Skeletal muscle tissue (tissue), 4 donors: ENCODE measurements around the gene SRBD1. TPM values are rescaled to one million over a fixed set of nuclear protein-coding genes. Genes with fewer than 3 reads are reported as not detected.

Experiments used
- H3K27ac ChIP-seq: one replicate; pipeline ENCODE4 v1.7.0; 2013; ENCODE audit warnings: mild to moderate bottlenecking, low read depth, low read length, inconsistent platforms
- H3K27me3 ChIP-seq, 3 donors: one replicate each; pipeline ENCODE4 v1.7.0; 2013; ENCODE audit warnings: low read length in 3 of 3; ENCODE audit not compliant: control insufficient read depth in 3 of 3, insufficient read depth in 3 of 3
- H3K36me3 ChIP-seq, 3 donors: one replicate each; pipeline ENCODE4 v1.7.0; 2013; ENCODE audit warnings: low read length in 3 of 3; ENCODE audit not compliant: control insufficient read depth in 3 of 3, insufficient read depth in 3 of 3
- H3K4me1 ChIP-seq, 3 donors: one replicate each; pipeline ENCODE4 v1.7.0; 2013; ENCODE audit warnings: low read length in 3 of 3, mild to moderate bottlenecking in 3 of 3; ENCODE audit not compliant: control insufficient read depth in 3 of 3, insufficient read depth in 3 of 3
- H3K4me3 ChIP-seq, 3 donors: one replicate each; pipeline ENCODE4 v1.7.0; 2013; ENCODE audit warnings: low read length in 3 of 3
- H3K9ac ChIP-seq, 3 donors: one replicate each; pipeline ENCODE4 v1.7.0; 2013; ENCODE audit warnings: low read length in 3 of 3, mild to moderate bottlenecking in 3 of 3, moderate library complexity in 2 of 3, low read depth in 1 of 3
- H3K9me3 ChIP-seq, 3 donors: one replicate each; pipeline ENCODE4 v1.7.0; 2013; ENCODE audit warnings: low read length in 3 of 3; ENCODE audit not compliant: control insufficient read depth in 3 of 3
- total RNA-seq: library from RNA; depleted of rRNA; stranded (reverse); fragments of >200 nt; gene quantifications from one replicate; pipeline ENCODE4 v1.2.3, GENCODE V29; 2014
- donor health status: Osteomylitis.

Gene SRBD1
- 57.9 TPM for total RNA-seq

DNA sequence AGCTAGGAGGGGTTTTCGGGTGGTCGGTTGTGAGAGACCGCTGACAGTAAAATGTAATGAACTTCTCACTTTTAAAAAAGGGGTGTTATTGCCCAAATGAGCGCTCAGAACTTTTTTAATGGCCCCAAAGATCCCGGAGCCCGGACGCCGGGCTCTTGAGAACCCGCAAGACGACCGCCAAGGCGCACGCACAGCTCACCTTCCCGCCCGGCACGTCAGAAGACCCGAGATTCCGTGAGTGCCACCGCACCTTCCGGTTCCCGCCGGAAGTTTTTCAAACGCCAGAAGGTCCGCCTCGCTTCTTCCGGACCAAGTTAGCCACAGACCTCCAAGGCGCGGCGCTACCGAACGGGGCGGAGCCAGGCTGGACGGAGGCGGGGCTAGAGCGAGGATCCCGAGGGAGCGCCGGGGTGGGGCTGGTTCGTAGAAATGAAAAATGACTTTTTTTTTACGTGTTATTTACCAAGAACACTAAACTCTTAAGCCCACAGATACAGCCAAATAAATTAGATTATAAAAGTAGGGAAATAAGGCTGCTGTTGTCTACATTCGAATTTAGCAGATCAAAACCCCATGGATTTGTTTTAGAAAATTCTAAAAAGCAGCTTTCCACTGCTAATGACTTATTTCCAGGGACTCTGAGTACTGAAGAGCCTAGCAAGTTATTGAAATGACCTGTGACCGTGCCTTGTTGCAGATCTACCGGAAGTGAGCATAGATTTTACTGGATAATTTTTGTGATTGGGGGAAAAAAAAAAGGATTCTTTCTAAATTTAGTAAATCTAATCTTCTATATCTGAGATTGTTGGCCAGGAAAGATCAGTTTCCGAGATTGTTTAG lies at the start of gene SRBD1:
SRBD1 (minus strand) TSS at position 248 of the 840 bp plus-strand sequence. CDS start 5,826 bp downstream, outside the sequence.
- peaks cover 10 to 12% (median 12%) of the 10 kb centered on the region in 3 donors for H3K4me1 ChIP-seq
- H3K27me3 ChIP-seq: no peaks in the 10 kb centered on the region
- H3K9me3 ChIP-seq: no peaks in the 10 kb centered on the region
- H3K9ac ChIP-seq: peak within 1 kb of the TSS; percentile 71 to 84 (median 77)
- H3K4me3 ChIP-seq: peak within 1 kb of the TSS; percentile 86 to 90 (median 89)
- H3K27ac ChIP-seq: peak within 1 kb of the TSS; percentile 77
- no peaks in the 10 kb centered on the region for H3K36me3 ChIP-seq

DNA sequence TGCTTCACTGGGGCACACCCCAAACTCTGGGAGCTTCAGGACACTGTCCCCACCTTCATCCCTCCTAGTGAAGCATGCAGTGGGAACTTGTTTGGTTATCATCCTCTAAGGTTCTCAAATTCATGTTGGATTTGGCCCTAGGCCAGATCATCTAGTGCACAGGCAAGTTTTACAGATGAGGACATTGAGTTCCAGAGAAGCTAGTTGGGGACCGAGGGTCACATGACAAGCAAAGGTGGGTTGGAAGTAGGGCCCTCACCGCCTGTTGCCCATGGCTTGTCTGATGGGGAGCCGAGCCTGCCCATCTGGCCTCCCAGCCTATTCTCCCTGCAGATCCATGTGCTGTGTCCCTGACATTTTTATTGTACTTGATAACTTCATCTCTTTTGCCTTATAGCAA lies 43.2 kb upstream of the SRBD1 start:
- H3K27me3 ChIP-seq: no peaks in the 10 kb centered on the region
- peaks cover 13 to 27% (median 21%) of the 10 kb centered on the region in 3 donors for H3K4me1 ChIP-seq
- H3K36me3 ChIP-seq: no peaks in the 10 kb centered on the region
- H3K9me3 ChIP-seq: no peaks in the 10 kb centered on the region
- H3K4me3 ChIP-seq: no peak overlapping the region
- H3K27ac ChIP-seq: no peak overlapping the region
- H3K9ac ChIP-seq: no peak overlapping the region

DNA sequence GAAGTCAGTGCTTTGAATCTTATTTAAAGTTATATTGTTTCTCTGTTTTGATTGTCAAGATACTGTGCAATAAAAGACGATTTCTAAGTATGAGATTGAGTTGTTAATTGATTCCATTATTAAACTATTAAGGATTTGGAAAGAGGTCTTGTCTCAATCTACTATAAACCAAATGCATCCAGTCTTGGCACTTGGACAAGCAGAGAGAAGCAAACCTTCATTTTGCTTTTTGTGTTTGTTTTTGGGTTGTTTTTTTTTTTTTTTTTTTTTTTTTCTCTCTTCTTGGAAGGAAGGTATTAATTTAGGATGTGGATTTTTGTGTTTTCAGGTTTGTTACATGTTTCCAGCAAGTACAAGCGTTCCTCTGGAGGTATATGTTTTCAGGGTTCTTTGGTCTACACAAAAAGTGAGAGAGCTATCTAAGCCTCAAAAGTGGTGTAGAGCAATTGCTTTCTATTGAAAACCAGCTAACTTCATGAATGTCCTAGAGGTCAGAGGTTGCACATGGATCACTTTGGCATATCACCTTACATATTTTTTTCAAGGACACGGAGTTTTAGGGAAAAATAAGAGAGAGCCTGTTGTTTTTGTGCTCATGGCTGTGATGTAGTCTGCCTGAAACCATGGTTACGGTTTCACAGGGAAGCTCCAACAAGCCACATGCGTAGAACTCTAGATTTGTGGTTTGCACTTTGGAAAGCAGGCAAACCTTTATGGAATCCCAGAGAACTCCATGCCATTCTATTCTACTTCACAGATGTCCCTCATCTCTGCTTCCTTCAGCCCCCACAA lies 42.3 kb upstream of the SRBD1 start:
- Histone ChIP-seq H3K9me3 (no peaks in the 10 kb centered on the region), H3K27me3 (no peaks in the 10 kb centered on the region), H3K27ac (no peak overlapping the region), H3K9ac (peak overlapping the region in 2 of 3 donors; percentile 96 to 97), H3K4me3 (peak overlapping the region; percentile 82 to 88 (median 88)), H3K4me1 (peaks cover 15 to 35% (median 23%) of the 10 kb centered on the region in 3 donors), H3K36me3 (peaks cover 0 to 3% (median 0%) of the 10 kb centered on the region in 3 donors)

- Histone ChIP-seq H3K9ac (peak overlapping the region; percentile 8 to 97 (median 96)), H3K36me3 (peaks cover 0 to 3% (median 0%) of the 10 kb centered on the region in 3 donors), H3K27ac (peak overlapping the region; percentile 98), H3K4me3 (peak overlapping the region; percentile 82 to 88 (median 88)), H3K4me1 (peaks cover 15 to 36% (median 23%) of the 10 kb centered on the region in 3 donors), H3K27me3 (no peaks in the 10 kb centered on the region), H3K9me3 (no peaks in the 10 kb centered on the region)
Observed at GRCh38 chr2:45652090-45653031, 41.3 kb upstream of the SRBD1 start.

DNA sequence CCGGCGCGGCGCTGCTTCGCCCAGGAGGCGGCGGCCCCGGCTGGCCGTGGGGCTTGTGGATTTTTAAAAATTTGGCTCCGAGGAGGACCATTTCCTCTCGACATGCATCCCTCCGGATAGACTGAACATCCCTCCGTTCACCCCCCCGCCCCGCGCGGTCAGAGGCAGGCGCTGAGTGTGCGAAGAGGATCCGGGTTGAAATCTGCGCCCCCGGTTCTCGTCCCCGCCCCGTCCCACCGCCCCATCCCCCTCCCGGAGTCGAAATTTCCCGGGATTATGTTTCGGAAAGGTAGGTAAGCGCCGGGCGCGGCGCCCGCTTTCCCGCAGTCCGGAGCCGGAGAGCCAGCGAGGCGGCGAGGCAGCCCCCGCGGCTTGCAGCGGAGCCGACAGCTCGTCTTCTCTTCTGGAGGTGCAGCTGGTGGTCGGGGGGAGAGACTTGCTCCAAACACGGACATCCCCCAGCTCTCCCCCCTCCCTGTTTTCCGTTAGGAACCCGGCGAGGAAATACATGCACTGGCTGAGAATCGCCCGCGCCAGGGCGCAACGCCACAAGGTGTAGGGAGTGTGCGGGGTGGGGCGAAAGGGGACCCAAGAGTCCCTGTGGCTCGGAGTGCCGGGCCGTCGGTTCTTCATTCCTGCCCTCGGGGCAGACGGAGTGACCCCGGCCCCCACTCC lies 40.5 kb upstream of the SRBD1 start, which contains the start of gene PRKCE:
PRKCE (plus strand) TSS at position 261 of the 675 bp plus-strand sequence.
- no peaks in the 10 kb centered on the region for H3K9me3 ChIP-seq
- H3K27ac ChIP-seq: peak within 1 kb of the TSS; percentile 98
- peak within 1 kb of the TSS; percentile 95 to 97 (median 96) for H3K9ac ChIP-seq
- peak within 1 kb of the TSS; percentile 88 for H3K4me3 ChIP-seq
- H3K36me3 ChIP-seq: peaks cover 0 to 3% (median 0%) of the 10 kb centered on the region in 3 donors
- H3K27me3 ChIP-seq: no peaks in the 10 kb centered on the region
- H3K4me1 ChIP-seq: peaks cover 15 to 36% (median 23%) of the 10 kb centered on the region in 3 donors

DNA sequence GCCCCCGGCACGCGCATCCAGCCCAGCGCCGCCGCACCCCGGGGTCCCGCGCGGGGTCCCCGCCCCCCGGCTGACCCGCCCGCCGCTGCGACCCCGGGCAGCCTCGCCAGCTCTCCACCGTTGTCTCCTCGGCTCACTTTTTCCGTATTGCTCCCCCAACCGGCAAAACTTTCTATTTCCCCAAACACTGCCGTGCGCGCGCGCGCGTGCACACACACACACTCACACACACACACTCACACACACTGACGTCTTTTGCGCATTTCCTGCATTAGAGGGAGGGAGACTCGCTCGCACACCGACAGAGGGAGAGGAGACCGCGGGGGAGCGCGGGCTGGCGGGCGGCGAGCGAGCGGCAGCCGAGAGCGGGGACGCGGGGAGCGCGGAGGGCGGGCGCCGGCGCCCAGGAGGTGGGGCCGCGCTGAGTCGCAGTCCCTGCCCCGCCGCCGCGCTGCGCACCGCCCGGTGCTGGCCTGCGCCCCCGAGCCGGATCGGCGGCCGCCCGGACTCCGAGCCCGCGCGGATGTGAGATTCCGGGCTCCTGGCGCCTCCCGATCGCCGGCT lies 39.9 kb upstream of the SRBD1 start:
- H3K27ac ChIP-seq: peak overlapping the region; percentile 98
- H3K36me3 ChIP-seq: peaks cover 0 to 3% (median 0%) of the 10 kb centered on the region in 3 donors
- no peaks in the 10 kb centered on the region for H3K9me3 ChIP-seq
- H3K4me3 ChIP-seq: peak overlapping the region; percentile 88
- H3K27me3 ChIP-seq: no peaks in the 10 kb centered on the region
- H3K9ac ChIP-seq: peak overlapping the region; percentile 95 to 97 (median 96)
- peaks cover 15 to 36% (median 23%) of the 10 kb centered on the region in 3 donors for H3K4me1 ChIP-seq

- peak overlapping the region; percentile 88 for H3K4me3 ChIP-seq
- H3K27me3 ChIP-seq: no peaks in the 10 kb centered on the region
- H3K4me1 ChIP-seq: peaks cover 15 to 36% (median 23%) of the 10 kb centered on the region in 3 donors
- peak overlapping the region; percentile 95 to 97 (median 96) for H3K9ac ChIP-seq
- peak overlapping the region; percentile 98 for H3K27ac ChIP-seq
- peaks cover 0 to 3% (median 0%) of the 10 kb centered on the region in 3 donors for H3K36me3 ChIP-seq
- H3K9me3 ChIP-seq: no peaks in the 10 kb centered on the region
Observed at GRCh38 chr2:45649858-45650811, 39.1 kb upstream of the SRBD1 start.

GRCh38 chr2:45649462-45649857 lies 38.4 kb upstream of the SRBD1 start:
- Histone ChIP-seq H3K27me3 (no peaks in the 10 kb centered on the region), H3K4me1 (peaks cover 15 to 36% (median 23%) of the 10 kb centered on the region in 3 donors), H3K36me3 (peaks cover 0 to 3% (median 0%) of the 10 kb centered on the region in 3 donors), H3K9me3 (no peaks in the 10 kb centered on the region), H3K4me3 (peak overlapping the region; percentile 88), H3K9ac (peak overlapping the region; percentile 95 to 97 (median 96)), H3K27ac (peak overlapping the region; percentile 98)
